RWPE2 (cell line): ENCODE data around the gene SLC2A6.

ENCODE experiments used
- ATAC-seq: fragments of 200-7000 bp; cut with Tn5 transposase; 3 replicates; pipeline ENCODE4 v1.9.1; 2021; ENCODE audit warnings: low read depth
- DNase-seq: peaks from one replicate; pipeline ENCODE4 v3.0.0-alpha.2; 2020; ENCODE audit warnings: low spot score
- H3K27ac ChIP-seq: fragments of 450-650 bp; 2 replicates; pipeline ENCODE4 v1.5.1; 2017; ENCODE audit warnings: mild to moderate bottlenecking; ENCODE audit not compliant: poor library complexity, severe bottlenecking
- H3K27me3 ChIP-seq: fragments of 250-450 bp; sonication (Bioruptor Pico); 2 replicates; pipeline ENCODE4 v1.5.1; 2021; ENCODE audit warnings: mild to moderate bottlenecking, moderate library complexity; ENCODE audit not compliant: insufficient read depth, poor library complexity, severe bottlenecking
- H3K36me3 ChIP-seq: fragments of 250-450 bp; sonication (Bioruptor Pico); 2 replicates; pipeline ENCODE4 v1.5.1; 2020; ENCODE audit warnings: low read depth, mild to moderate bottlenecking, moderate library complexity
- H3K4me1 ChIP-seq: fragments of 250-450 bp; sonication (Bioruptor Pico); 2 replicates; pipeline ENCODE4 v1.5.1; 2021; ENCODE audit warnings: mild to moderate bottlenecking, moderate library complexity; ENCODE audit not compliant: insufficient read depth, poor library complexity, severe bottlenecking
- H3K4me3 ChIP-seq: fragments of 250-450 bp; sonication (Bioruptor Pico); 2 replicates; pipeline ENCODE4 v1.5.1; 2021; ENCODE audit warnings: mild to moderate bottlenecking, moderate library complexity; ENCODE audit not compliant: severe bottlenecking
- H3K9me3 ChIP-seq: fragments of 250-450 bp; sonication (Bioruptor Pico); 2 replicates; pipeline ENCODE4 v1.5.1; 2021; ENCODE audit warnings: mild to moderate bottlenecking, moderate library complexity; ENCODE audit not compliant: severe bottlenecking
- CTCF ChIP-seq: fragments of 450-650 bp; IDR thresholded peaks from one replicate; pipeline ENCODE4 v1.5.1; 2017; ENCODE audit warnings: mild to moderate bottlenecking, moderate library complexity; ENCODE audit not compliant: poor library complexity, severe bottlenecking

The SLC2A6 gene

DNA sequence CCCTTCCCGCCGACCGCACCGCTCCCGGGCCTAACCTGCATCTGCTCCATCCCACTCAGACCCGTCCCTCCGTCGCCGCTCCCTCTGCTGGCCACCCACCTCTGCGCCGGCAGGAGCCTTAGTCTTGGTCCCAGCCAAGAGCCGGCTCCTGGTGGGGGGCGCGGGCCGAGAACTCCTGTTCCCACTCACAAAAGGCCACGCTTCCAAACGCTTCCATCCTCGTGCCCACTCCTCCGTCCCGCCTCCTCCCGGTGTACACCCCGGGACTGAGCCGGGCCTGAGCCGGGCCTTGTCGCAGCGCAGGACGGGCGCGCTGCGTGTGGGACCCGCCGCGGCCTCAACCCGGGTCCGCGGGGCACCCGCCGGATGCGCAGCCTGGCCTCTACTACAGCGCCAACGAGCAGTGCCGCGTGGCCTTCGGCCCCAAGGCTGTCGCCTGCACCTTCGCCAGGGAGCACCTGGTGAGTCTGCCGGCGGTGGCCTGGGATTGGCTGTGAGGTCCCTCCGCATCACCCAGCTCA lies 49.2 kb downstream of the SLC2A6 start:
- ATAC-seq (peak; percentile 56), DNase-seq (no peak)
- H3K9me3 ChIP-seq, result no peaks in the 10 kb centered on the region
- H3K4me3 ChIP-seq, result no peak overlapping the region
- H3K36me3 ChIP-seq, result no peaks in the 10 kb centered on the region
- no peak for TF ChIP-seq CTCF
- H3K4me1 ChIP-seq, result no peaks in the 10 kb centered on the region
- no peak overlapping the region for H3K27ac ChIP-seq
- H3K27me3 ChIP-seq, result no peaks in the 10 kb centered on the region

GRCh38 chr9:133429214-133429613 lies 49.7 kb downstream of the SLC2A6 start:
- TF ChIP-seq CTCF, result no peak
- ATAC-seq (no peak), DNase-seq (no peak)
- Histone ChIP-seq H3K27ac (no peak overlapping the region), H3K4me3 (no peak overlapping the region), H3K27me3 (no peaks in the 10 kb centered on the region), H3K36me3 (no peaks in the 10 kb centered on the region), H3K4me1 (no peaks in the 10 kb centered on the region), H3K9me3 (no peaks in the 10 kb centered on the region)

DNA sequence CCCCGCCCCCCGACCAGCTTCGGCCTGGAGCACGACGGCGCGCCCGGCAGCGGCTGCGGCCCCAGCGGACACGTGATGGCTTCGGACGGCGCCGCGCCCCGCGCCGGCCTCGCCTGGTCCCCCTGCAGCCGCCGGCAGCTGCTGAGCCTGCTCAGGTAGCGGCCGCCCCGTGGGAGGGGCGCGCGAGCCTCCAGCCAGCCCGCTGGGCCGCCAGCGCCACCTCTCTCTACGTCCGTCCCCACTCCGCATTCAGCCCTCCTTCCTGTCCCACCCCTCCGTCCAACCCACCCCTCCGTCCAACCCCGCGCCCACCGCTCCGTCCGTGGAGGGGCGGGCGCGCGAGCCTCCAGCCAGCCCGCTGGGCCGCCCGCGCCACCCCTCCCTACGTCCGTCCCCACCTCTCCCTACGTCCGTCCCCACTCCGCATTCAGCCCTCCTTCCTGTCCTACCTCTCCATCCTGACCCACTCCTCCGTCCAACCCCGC lies 50.2 kb downstream of the SLC2A6 start:
- peak; percentile 76 for ATAC-seq
- no peak for DNase-seq
- H3K9me3 ChIP-seq, result no peaks in the 10 kb centered on the region
- H3K36me3 ChIP-seq, result no peaks in the 10 kb centered on the region
- no peaks in the 10 kb centered on the region for H3K4me1 ChIP-seq
- no peak overlapping the region for H3K27ac ChIP-seq
- H3K27me3 ChIP-seq, result no peaks in the 10 kb centered on the region
- H3K4me3 ChIP-seq, result peak overlapping the region; percentile 33
- TF ChIP-seq CTCF, result no peak

GRCh38 chr9:133427658-133428348 lies 51.1 kb downstream of the SLC2A6 start:
- H3K9me3 ChIP-seq, result no peaks in the 10 kb centered on the region
- no peak for TF ChIP-seq CTCF
- H3K27ac ChIP-seq, result no peak overlapping the region
- H3K36me3 ChIP-seq, result no peaks in the 10 kb centered on the region
- no peaks in the 10 kb centered on the region for H3K27me3 ChIP-seq
- H3K4me1 ChIP-seq, result no peaks in the 10 kb centered on the region
- no peak for DNase-seq
- H3K4me3 ChIP-seq, result no peak overlapping the region
- no peak for ATAC-seq

DNA sequence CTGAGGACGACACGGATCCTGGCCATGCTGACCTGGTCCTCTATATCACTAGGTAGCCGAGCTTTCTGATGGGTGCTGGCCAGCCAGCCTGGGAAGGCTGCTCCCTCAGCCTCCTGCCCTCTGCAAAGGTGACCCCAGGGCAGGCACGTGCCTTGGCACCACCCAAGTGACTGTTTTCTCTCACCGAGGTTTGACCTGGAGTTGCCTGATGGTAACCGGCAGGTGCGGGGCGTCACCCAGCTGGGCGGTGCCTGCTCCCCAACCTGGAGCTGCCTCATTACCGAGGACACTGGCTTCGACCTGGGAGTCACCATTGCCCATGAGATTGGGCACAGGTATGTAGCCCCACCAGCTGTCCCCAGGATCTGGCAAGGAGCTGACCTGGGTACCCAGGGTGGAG lies 52.9 kb downstream of the SLC2A6 start:
- Histone ChIP-seq H3K27ac (no peak overlapping the region), H3K27me3 (no peaks in the 10 kb centered on the region), H3K4me3 (no peak overlapping the region), H3K36me3 (no peaks in the 10 kb centered on the region), H3K9me3 (no peaks in the 10 kb centered on the region), H3K4me1 (no peaks in the 10 kb centered on the region)
- DNase-seq (no peak), ATAC-seq (no peak)
- TF ChIP-seq CTCF, result no peak
